ENCODE measurements around the gene B3GNT9. TPM values are rescaled to one million over a fixed set of nuclear protein-coding genes. Genes with fewer than 3 reads are reported as not detected.

B3GNT9 gene
- total RNA-seq, 1 donor from 2014 or later: 5.1 TPM

GRCh38 chr16:67176662-67177061, 25.9 kb upstream of the B3GNT9 start:
- Mint-ChIP-seq H3K36me3 (ENCODE audit: low read depth) (peaks cover 2% of the 10 kb centered on the region), H3K27me3 (ENCODE audit: low read depth) (peaks cover 49% of the 10 kb centered on the region), H3K4me3 (peak overlapping the region; percentile 5), H3K9me3 (no peaks in the 10 kb centered on the region), H3K4me1 (peaks cover 19% of the 10 kb centered on the region), H3K27ac (ENCODE audit: unreplicated experiment) (no peak overlapping the region)
- no peak for DNase-seq (ENCODE audit: low read depth, low spot score)
- TF ChIP-seq, protein P1, sequence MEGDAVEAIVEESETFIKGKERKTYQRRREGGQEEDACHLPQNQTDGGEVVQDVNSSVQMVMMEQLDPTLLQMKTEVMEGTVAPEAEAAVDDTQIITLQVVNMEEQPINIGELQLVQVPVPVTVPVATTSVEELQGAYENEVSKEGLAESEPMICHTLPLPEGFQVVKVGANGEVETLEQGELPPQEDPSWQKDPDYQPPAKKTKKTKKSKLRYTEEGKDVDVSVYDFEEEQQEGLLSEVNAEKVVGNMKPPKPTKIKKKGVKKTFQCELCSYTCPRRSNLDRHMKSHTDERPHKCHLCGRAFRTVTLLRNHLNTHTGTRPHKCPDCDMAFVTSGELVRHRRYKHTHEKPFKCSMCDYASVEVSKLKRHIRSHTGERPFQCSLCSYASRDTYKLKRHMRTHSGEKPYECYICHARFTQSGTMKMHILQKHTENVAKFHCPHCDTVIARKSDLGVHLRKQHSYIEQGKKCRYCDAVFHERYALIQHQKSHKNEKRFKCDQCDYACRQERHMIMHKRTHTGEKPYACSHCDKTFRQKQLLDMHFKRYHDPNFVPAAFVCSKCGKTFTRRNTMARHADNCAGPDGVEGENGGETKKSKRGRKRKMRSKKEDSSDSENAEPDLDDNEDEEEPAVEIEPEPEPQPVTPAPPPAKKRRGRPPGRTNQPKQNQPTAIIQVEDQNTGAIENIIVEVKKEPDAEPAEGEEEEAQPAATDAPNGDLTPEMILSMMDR (conservative IDR thresholded peaks at IDR 0.05): no peak

DNA sequence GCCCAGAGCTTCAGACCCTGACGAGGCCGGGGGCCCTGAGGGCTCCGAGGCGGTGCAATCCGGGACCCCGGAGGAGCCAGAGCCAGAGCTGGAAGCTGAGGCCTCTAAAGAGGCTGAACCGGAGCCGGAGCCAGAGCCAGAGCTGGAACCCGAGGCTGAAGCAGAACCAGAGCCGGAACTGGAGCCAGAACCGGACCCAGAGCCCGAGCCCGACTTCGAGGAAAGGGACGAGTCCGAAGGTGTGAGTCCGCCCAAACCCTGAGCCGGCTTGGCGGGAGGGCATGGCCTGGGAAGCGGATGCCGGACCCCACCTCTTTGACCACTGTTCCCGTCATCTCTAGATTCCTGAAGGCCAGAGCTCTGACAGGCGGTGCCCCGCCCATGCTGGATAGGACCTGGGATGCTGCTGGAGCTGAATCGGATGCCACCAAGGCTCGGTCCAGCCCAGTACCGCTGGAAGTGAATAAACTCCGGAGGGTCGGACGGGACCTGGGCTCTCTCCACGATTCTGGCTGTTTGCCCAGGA, 24.0 kb upstream of the B3GNT9 start:
- no peak for DNase-seq (ENCODE audit: low read depth, low spot score)
- TF ChIP-seq, protein P1 (conservative IDR thresholded peaks at IDR 0.05): no peak

DNA sequence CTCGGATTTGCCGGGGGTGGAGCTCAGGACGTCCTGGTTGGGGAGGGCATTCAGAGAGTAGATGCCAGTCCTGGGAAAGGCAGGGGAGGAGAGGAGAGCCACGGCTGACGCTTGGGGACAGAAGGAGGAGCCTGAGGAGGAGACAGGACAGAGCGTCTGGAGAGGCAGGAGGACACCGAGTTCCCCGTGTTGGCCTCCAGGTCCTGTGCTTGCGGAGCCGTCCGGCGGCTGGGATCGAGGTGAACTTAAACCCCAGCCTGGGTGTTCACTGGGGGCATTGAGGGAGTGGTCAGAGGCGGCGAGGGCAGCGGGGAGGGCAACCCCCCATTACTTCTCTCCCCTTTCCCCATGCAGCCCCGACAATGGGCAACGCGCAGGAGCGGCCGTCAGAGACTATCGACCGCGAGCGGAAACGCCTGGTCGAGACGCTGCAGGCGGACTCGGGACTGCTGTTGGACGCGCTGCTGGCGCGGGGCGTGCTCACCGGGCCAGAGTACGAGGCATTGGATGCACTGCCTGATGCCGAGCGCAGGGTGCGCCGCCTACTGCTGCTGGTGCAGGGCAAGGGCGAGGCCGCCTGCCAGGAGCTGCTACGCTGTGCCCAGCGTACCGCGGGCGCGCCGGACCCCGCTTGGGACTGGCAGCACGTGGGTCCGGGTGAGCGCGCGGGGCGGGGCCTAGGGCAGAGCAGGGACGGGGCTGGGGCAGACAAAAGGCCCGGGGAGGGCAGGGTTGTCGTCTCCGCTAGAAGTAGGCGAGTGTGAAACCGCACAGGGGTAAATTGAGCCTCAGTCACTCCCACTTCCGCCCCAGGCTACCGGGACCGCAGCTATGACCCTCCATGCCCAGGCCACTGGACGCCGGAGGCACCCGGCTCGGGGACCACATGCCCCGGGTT, 23.3 kb upstream of the B3GNT9 start:
- Mint-ChIP-seq H3K36me3 (ENCODE audit: low read depth) (peaks cover 2% of the 10 kb centered on the region), H3K27ac (ENCODE audit: unreplicated experiment) (no peak overlapping the region), H3K4me1 (peaks cover 37% of the 10 kb centered on the region), H3K27me3 (ENCODE audit: low read depth) (peaks cover 68% of the 10 kb centered on the region), H3K4me3 (peak overlapping the region; percentile 87), H3K9me3 (no peaks in the 10 kb centered on the region)
- DNase-seq (ENCODE audit: low read depth, low spot score): peak; percentile 65
- TF ChIP-seq, protein P1 (conservative IDR thresholded peaks at IDR 0.05): no peak

More for the DNA sequence above, 24.0 kb upstream of the B3GNT9 start:
- Mint-ChIP-seq H3K36me3 (ENCODE audit: low read depth) (peaks cover 2% of the 10 kb centered on the region), H3K4me1 (peaks cover 35% of the 10 kb centered on the region), H3K27ac (ENCODE audit: unreplicated experiment) (no peak overlapping the region), H3K27me3 (ENCODE audit: low read depth) (peaks cover 64% of the 10 kb centered on the region), H3K9me3 (no peaks in the 10 kb centered on the region), H3K4me3 (peak overlapping the region; percentile 54)

GRCh38 chr16:67173323-67173722, 22.5 kb upstream of the B3GNT9 start:
- no peaks in the 10 kb centered on the region for H3K9me3 Mint-ChIP-seq
- peaks cover 69% of the 10 kb centered on the region for H3K27me3 Mint-ChIP-seq (ENCODE audit: low read depth)
- H3K4me3 Mint-ChIP-seq: peak overlapping the region; percentile 87
- TF ChIP-seq, protein P1 (conservative IDR thresholded peaks at IDR 0.05): no peak
- no peak for DNase-seq (ENCODE audit: low read depth, low spot score)
- peaks cover 32% of the 10 kb centered on the region for H3K4me1 Mint-ChIP-seq
- no peaks in the 10 kb centered on the region for H3K36me3 Mint-ChIP-seq (ENCODE audit: low read depth)
- H3K27ac Mint-ChIP-seq (ENCODE audit: unreplicated experiment): no peak overlapping the region

- TF ChIP-seq, protein P1 (conservative IDR thresholded peaks at IDR 0.05): no peak
- Mint-ChIP-seq H3K27me3 (ENCODE audit: low read depth) (peaks cover 81% of the 10 kb centered on the region), H3K36me3 (ENCODE audit: low read depth) (no peaks in the 10 kb centered on the region), H3K27ac (ENCODE audit: unreplicated experiment) (no peak overlapping the region), H3K4me3 (peak overlapping the region; percentile 88), H3K4me1 (peaks cover 32% of the 10 kb centered on the region), H3K9me3 (no peaks in the 10 kb centered on the region)
- DNase-seq (ENCODE audit: low read depth, low spot score): no peak
Observed at GRCh38 chr16:67170949-67171649, 20.3 kb upstream of the B3GNT9 start.

Measured in neural crest cell (in vitro differentiated cells).